Body of pancreas (tissue), 4 donors: Measurements from ENCODE around the gene DENND10.

ENCODE experiments used
- POLR2A ChIP-seq, 3 donors: fragments of 450-650 bp; IDR thresholded peaks; one replicate each; pipeline ENCODE4 v1.6.1; 2016; ENCODE audit warnings: antibody characterized with exemption in 3 of 3, mild to moderate bottlenecking in 2 of 3
- TF ChIP-seq, protein P1 (sequence below), 7 experiments: fragments of 450-650 bp in 4 of 7; fragments of 200-600 bp in 3 of 7; sonication (generic) in 3 of 7; IDR thresholded peaks; one replicate each; pipeline ENCODE4 v1.5.1; 2016 to 2019; ENCODE audit warnings: antibody characterized with exemption in 7 of 7

DNA sequence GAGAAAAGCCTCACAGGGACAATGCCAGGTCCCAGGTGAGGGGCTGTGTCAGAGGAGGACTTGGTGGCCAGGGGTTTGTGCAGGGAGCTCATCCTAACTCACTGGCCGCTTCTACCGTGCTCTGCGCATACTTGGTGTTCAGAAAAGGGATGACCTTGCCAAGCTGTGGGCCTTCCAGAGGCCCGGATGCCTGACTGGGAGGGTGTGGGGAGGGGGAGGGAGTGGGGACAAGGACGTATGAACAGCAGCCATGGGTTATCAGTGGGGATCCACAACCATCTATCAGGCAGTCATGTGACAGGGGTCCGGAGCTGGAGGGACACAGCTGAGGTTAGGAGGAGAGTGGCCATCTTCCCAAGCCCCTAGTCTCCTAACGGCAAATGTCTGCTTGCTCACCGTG, 55.4 kb downstream of the DENND10 start:
- TF ChIP-seq, protein P1, sequence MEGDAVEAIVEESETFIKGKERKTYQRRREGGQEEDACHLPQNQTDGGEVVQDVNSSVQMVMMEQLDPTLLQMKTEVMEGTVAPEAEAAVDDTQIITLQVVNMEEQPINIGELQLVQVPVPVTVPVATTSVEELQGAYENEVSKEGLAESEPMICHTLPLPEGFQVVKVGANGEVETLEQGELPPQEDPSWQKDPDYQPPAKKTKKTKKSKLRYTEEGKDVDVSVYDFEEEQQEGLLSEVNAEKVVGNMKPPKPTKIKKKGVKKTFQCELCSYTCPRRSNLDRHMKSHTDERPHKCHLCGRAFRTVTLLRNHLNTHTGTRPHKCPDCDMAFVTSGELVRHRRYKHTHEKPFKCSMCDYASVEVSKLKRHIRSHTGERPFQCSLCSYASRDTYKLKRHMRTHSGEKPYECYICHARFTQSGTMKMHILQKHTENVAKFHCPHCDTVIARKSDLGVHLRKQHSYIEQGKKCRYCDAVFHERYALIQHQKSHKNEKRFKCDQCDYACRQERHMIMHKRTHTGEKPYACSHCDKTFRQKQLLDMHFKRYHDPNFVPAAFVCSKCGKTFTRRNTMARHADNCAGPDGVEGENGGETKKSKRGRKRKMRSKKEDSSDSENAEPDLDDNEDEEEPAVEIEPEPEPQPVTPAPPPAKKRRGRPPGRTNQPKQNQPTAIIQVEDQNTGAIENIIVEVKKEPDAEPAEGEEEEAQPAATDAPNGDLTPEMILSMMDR (IDR thresholded peaks at IDR 0.05), result no peak
- TF ChIP-seq POLR2A (IDR thresholded peaks at IDR 0.05), result no peak
